GM12872 (cell line): ENCODE measurements around the gene STX4.

ENCODE experiments used
- TF ChIP-seq, protein P1 (sequence below): IDR thresholded peaks from 3 replicates; pipeline ENCODE4 v1.5.1; 2011; ENCODE audit warnings: low read depth, mild to moderate bottlenecking, low read length, moderate library complexity; ENCODE audit not compliant: insufficient read depth

The STX4 gene

DNA sequence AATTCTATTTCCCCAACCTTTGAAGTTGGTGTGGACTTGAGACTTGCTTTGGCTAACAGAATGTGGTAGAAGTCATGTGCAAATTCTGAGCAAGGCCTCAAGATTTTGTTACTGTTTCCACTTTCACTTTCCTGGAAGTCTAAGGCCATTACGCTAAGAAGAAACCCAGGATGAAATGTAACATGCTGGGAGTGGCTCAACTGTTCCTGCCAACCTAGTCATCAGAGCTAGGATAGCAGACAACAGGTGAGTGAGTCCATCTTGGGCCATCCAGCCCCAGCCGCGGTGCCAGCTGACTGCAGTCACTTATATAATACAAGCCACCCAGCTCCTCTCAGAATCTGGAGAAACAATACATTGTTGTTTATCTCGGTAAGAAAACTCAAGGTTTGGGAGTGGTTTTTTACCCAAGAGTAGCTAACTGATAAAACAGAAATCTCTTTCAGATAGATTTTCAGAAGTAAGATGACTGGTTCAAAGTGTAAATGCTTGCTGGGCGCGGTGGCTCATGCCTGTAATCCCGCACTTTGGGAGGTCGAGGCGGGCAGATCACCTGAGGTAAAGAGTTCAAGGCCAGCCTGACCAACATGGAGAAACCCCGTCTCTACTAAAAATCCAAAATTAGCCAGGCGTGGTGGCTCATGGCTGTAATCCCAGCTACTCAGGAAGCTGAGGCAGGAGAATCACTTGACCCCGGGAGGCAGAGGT, 10.7 kb upstream of the STX4 start:
- TF ChIP-seq, protein P1, sequence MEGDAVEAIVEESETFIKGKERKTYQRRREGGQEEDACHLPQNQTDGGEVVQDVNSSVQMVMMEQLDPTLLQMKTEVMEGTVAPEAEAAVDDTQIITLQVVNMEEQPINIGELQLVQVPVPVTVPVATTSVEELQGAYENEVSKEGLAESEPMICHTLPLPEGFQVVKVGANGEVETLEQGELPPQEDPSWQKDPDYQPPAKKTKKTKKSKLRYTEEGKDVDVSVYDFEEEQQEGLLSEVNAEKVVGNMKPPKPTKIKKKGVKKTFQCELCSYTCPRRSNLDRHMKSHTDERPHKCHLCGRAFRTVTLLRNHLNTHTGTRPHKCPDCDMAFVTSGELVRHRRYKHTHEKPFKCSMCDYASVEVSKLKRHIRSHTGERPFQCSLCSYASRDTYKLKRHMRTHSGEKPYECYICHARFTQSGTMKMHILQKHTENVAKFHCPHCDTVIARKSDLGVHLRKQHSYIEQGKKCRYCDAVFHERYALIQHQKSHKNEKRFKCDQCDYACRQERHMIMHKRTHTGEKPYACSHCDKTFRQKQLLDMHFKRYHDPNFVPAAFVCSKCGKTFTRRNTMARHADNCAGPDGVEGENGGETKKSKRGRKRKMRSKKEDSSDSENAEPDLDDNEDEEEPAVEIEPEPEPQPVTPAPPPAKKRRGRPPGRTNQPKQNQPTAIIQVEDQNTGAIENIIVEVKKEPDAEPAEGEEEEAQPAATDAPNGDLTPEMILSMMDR = no peak

DNA sequence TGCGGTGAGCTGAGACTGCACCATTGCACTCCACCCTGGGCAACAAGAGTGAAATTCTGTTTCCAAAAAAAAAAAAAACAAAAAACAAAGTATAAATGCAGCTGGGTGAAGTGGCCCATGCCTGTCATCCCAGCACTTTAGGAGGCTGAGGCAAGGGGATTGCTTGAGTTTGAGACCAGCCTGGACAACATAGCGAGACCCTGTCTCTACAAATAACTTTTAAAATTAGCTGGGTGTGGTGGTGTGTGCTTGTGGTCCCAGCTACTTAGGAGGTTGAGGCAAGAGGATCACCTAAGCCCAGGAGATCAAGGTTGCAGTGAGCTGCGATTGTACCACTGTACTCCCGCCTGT, 10.1 kb upstream of the STX4 start:
- TF ChIP-seq, protein P1 = no peak

DNA sequence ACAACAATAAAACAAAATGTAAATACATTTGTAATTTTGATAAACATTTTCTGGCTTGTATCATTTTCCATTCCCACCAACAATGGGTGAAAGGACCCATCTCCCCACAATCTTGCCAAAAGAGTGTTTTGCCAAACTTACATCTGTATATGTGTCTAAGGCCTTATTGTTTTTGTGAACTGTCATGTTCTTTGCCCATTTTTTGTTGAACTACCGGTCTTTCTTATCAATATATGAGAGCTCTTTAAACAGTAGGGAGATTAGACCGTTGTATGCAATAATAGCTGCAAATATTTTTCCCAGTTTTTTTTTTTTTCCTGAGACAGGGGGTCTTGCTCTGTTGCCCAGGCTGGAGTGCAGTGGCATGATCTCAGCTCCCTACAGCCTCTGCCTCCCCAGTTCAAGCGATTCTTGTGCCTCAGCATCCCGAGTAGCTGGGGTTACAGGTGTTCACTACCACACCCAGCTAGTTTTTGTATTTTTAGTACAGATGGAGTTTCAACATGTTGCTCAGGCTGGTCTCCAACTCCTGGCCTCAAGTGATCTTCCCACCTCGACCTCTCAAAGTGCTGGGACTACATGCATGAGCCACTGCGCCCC, 9.6 kb upstream of the STX4 start:
- TF ChIP-seq, protein P1 = no peak

DNA sequence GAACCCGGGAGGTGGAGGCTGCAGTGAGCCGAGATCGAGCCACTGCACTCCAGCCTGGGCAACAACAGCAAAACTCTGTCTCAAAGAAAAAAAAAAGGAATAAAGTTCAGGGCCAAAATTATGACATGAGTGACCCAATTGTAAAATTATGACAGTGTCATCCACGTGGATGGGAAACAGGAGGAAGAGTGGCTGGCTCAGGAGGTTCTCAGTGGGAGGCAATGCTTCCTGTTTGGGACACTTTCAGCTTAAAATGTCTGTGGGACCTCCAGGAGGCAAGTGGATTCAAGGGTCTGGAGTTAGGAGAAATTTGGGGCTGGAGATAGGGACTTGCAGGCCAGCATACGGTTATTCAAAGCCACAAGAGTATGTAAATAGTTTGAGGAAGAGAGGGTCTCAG, 8.0 kb upstream of the STX4 start:
- TF ChIP-seq, protein P1 = no peak

DNA sequence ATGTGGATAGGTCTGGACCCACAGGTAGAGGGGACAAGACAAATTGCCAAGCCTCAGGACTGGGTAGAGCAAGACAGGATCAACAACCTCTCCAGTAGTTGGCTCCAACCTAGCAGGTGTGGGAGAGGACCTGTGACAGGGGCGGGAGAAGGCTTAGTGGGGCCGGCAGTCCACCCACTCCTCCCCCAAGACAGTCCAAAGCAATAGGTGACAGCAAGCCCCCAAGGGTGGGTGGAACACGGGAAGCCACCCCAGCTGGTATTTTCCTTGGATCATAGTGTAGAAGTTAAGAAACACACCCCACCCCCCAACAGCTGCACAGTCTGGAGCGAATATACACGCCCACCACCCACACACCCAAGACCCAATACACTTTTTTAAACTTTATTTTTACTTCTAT, 4.1 kb upstream of the STX4 start:
- TF ChIP-seq, protein P1 = no peak

DNA sequence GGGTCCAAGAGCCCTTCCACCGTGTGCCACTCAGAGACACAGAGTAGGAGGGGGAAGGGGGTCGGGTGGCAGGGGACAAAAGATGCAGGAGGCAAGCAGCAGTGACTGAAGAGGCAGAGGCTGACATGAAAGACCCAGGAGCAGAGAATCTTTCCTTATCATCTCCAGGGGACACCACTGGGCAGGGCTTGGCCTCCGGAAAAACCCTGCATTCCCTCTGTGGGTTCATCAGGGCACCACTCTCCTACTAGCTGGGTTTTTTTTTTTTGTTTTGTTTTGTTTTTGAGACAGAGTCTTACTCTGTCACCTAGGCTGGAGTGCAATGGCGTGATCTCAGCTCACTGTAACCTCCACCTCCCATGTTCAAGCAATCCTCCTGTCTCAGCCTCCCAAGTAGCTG, 2.1 kb upstream of the STX4 start:
- TF ChIP-seq, protein P1 = no peak

DNA sequence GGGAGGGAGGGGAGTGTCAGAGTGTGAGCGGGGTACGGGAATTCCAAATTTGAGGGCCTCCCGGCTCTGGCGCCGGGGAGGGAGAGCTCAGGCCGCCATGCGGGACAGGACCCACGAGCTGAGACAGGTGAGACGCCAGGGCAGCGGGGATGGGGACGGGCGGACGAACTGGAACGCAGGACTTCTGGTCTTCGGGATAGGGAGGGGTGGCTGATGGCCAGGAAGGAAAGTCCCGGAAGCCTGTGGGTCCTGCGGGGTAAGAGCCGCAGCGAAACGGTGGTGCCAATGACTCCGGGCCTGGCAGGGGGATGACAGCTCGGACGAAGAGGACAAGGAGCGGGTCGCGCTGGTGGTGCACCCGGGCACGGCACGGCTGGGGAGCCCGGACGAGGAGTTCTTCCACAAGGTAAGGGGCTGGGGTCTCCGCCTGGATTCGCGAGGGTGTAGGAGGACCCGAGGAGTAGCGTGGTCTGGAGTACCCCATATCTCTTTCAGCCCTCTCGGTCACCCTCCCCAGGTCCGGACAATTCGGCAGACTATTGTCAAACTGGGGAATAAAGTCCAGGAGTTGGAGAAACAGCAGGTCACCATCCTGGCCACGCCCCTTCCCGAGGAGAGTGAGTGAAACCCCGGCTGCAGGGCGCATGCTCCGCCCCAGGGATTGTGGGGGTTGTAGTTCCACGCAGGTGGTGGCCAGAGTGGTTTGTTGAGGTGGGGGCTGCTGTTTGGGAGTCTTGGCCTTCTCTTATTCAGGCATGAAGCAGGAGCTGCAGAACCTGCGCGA, 543 bp downstream of the STX4 start:
- TF ChIP-seq, protein P1 = no peak
